H9 (cell line): ENCODE results near the gene TSC22D1. TPM values are rescaled to one million over a fixed set of nuclear protein-coding genes. Genes with fewer than 3 reads are reported as not detected.

ENCODE experiments used
- DNase-seq: peaks from one replicate; pipeline ENCODE4 v3.0.0-alpha.2; 2017
- H2AFZ ChIP-seq: one replicate; pipeline ENCODE4 v1.6.1; 2013; ENCODE audit warnings: mild to moderate bottlenecking, low read length, control low read depth, moderate library complexity
- H2AK5ac ChIP-seq: 2 replicates; pipeline ENCODE4 v1.6.1; 2013; ENCODE audit warnings: low read length, control low read depth, mixed read lengths; ENCODE audit not compliant: insufficient read length
- H2BK120ac ChIP-seq: one replicate; pipeline ENCODE4 v1.6.1; 2013; ENCODE audit warnings: low read depth, mild to moderate bottlenecking, low read length, control low read depth, inconsistent platforms; ENCODE audit not compliant: poor library complexity, severe bottlenecking
- H2BK12ac ChIP-seq: 2 replicates; pipeline ENCODE4 v1.6.1; 2013; ENCODE audit warnings: low read length, control low read depth, mixed read lengths, low read depth; ENCODE audit not compliant: insufficient read length
- H2BK15ac ChIP-seq: 2 replicates; pipeline ENCODE4 v1.6.1; 2013; ENCODE audit warnings: low read depth, low read length, control low read depth
- H2BK20ac ChIP-seq: one replicate; pipeline ENCODE4 v1.6.1; 2013; ENCODE audit warnings: low read depth, mild to moderate bottlenecking, low read length, control low read depth, inconsistent platforms; ENCODE audit not compliant: poor library complexity, severe bottlenecking
- H2BK5ac ChIP-seq: 2 replicates; pipeline ENCODE4 v1.6.1; 2013; ENCODE audit warnings: low read length, control low read depth, mixed read lengths; ENCODE audit not compliant: insufficient read length
- H3K14ac ChIP-seq: 2 replicates; pipeline ENCODE4 v1.6.1; 2013; ENCODE audit warnings: low read length, control low read depth; ENCODE audit not compliant: insufficient read depth
- H3K18ac ChIP-seq: 2 replicates; pipeline ENCODE4 v1.6.1; 2013; ENCODE audit warnings: low read depth, mild to moderate bottlenecking, mixed read lengths, low read length, control low read depth; ENCODE audit not compliant: insufficient read length
- H3K23ac ChIP-seq: 2 replicates; pipeline ENCODE4 v1.6.1; 2013; ENCODE audit warnings: low read length, control low read depth, mixed read lengths, low read depth; ENCODE audit not compliant: insufficient read length
- H3K23me2 ChIP-seq: 2 replicates; pipeline ENCODE4 v1.6.1; 2013; ENCODE audit warnings: low read depth, mild to moderate bottlenecking, mixed read lengths, low read length, control low read depth; ENCODE audit not compliant: insufficient read length, poor library complexity, severe bottlenecking
- H3K27ac ChIP-seq: 2 replicates; pipeline ENCODE4 v1.5.1; 2013; ENCODE audit warnings: low read length, control low read depth, mixed read lengths, low read depth; ENCODE audit not compliant: insufficient read length
- H3K27me3 ChIP-seq: 2 replicates; pipeline ENCODE4 v1.6.1; 2013; ENCODE audit warnings: low read length, control low read depth, inconsistent platforms; ENCODE audit not compliant: insufficient read depth
- H3K4ac ChIP-seq: 2 replicates; pipeline ENCODE4 v1.6.1; 2013; ENCODE audit warnings: low read depth, mild to moderate bottlenecking, control low read depth, inconsistent platforms, low read length, moderate library complexity
- H3K4me1 ChIP-seq: 2 replicates; pipeline ENCODE4 v1.6.1; 2013; ENCODE audit warnings: low read length, control low read depth, inconsistent platforms; ENCODE audit not compliant: insufficient read depth
- H3K4me2 ChIP-seq: 2 replicates; pipeline ENCODE4 v1.6.1; 2013; ENCODE audit warnings: low read length, control low read depth, mixed read lengths; ENCODE audit not compliant: insufficient read length, insufficient read depth
- H3K56ac ChIP-seq: 2 replicates; pipeline ENCODE4 v1.6.1; 2013; ENCODE audit warnings: low read depth, mild to moderate bottlenecking, mixed read lengths, low read length, control low read depth; ENCODE audit not compliant: insufficient read length
- H3K79me1 ChIP-seq: 2 replicates; pipeline ENCODE4 v1.6.1; 2013; ENCODE audit warnings: low read depth, mild to moderate bottlenecking, moderate library complexity, low read length, control low read depth, inconsistent platforms; ENCODE audit not compliant: insufficient read depth, poor library complexity, severe bottlenecking
- H3K79me2 ChIP-seq: 2 replicates; pipeline ENCODE4 v1.6.1; 2013; ENCODE audit warnings: low read length, control low read depth, inconsistent platforms; ENCODE audit not compliant: insufficient read depth
- H3K9ac ChIP-seq: 2 replicates; pipeline ENCODE4 v1.6.1; 2013; ENCODE audit warnings: low read length, control low read depth, mixed read lengths; ENCODE audit not compliant: insufficient read length; ENCODE audit errors: extremely low read depth
- H3K9me3 ChIP-seq: one replicate; pipeline ENCODE4 v1.6.1; 2013; ENCODE audit warnings: low read depth, low read length, inconsistent platforms; ENCODE audit not compliant: control insufficient read depth
- H3T11ph ChIP-seq: one replicate; pipeline ENCODE4 v1.6.1; 2013; ENCODE audit warnings: mild to moderate bottlenecking, low read length, control low read depth, inconsistent platforms
- H4K20me1 ChIP-seq: one replicate; pipeline ENCODE4 v1.6.1; 2013; ENCODE audit not compliant: control insufficient read depth, insufficient read length, insufficient read depth
- H4K5ac ChIP-seq: 2 replicates; pipeline ENCODE4 v1.6.1; 2013; ENCODE audit warnings: low read depth, mild to moderate bottlenecking, mixed read lengths, low read length, control low read depth; ENCODE audit not compliant: insufficient read length
- H4K8ac ChIP-seq: replicated peaks from 2 replicates; pipeline ENCODE4 v1.6.1; 2013; ENCODE audit warnings: low read length, control low read depth, mixed read lengths, low read depth; ENCODE audit not compliant: insufficient read length
- H4K91ac ChIP-seq: 2 replicates; pipeline ENCODE4 v1.6.1; 2013; ENCODE audit warnings: low read depth, mild to moderate bottlenecking, moderate library complexity, mixed read lengths, low read length, control low read depth; ENCODE audit not compliant: insufficient read length
- H3K27ac Mint-ChIP-seq, 3 experiments: 2 replicates in 2 of 3; 3 replicates in 1 of 3; pipeline ENCODE4 v1.8.0; 2020 to 2021; ENCODE audit warnings: mixed read lengths in 3 of 3, mild to moderate bottlenecking in 1 of 3, moderate library complexity in 1 of 3
- H3K27me3 Mint-ChIP-seq: 2 replicates; pipeline ENCODE4 v1.8.0; 2021; ENCODE audit warnings: low read depth, mild to moderate bottlenecking, moderate library complexity, mixed read lengths
- H3K36me3 Mint-ChIP-seq, 3 experiments: 2 replicates in 2 of 3; 3 replicates in 1 of 3; pipeline ENCODE4 v1.8.0; 2020 to 2021; ENCODE audit warnings: low read depth in 3 of 3, mixed read lengths in 3 of 3; ENCODE audit not compliant: insufficient read depth in 1 of 3
- H3K4me1 Mint-ChIP-seq, 2 experiments: 2 replicates each; pipeline ENCODE4 v1.8.0; 2020; ENCODE audit warnings: mixed read lengths in 2 of 2
- H3K4me3 Mint-ChIP-seq, 2 experiments: 2 replicates in 1 of 2; 3 replicates in 1 of 2; pipeline ENCODE4 v1.8.0; 2020 to 2021; ENCODE audit warnings: mild to moderate bottlenecking in 2 of 2, mixed read lengths in 2 of 2, moderate library complexity in 1 of 2
- H3K9me3 Mint-ChIP-seq, 2 experiments: 2 replicates in 1 of 2; 3 replicates in 1 of 2; pipeline ENCODE4 v1.8.0; 2020; ENCODE audit warnings: mild to moderate bottlenecking in 2 of 2, mixed read lengths in 2 of 2, moderate library complexity in 1 of 2
- WGBS: extraction: QIAGEN DNeasy Blood & Tissue Kit; methylation state at CpG from one replicate; pipeline ENCODE4 v1.1.7; 2013; ENCODE audit warnings: missing lambda C conversion rate, low lambda C conversion rate, mixed read lengths; ENCODE audit not compliant: insufficient read length; ENCODE audit errors: extremely low coverage; 5-methylcytosine and 5-hydroxymethylcytosine counted together
- total RNA-seq: library from RNA; stranded (reverse); gene quantifications from 2 replicates; pipeline ENCODE4 v1.2.1, GENCODE V29; 2021
- TF ChIP-seq, protein P1 (sequence below): fragments of 200-600 bp; sonication (generic); conservative IDR thresholded peaks from 3 replicates; pipeline ENCODE4 v1.8.0; 2021; ENCODE audit warnings: antibody characterized with exemption, mild to moderate bottlenecking

Gene TSC22D1
- total RNA-seq, 1 experiment from 2014 or later = 76.7 TPM

DNA sequence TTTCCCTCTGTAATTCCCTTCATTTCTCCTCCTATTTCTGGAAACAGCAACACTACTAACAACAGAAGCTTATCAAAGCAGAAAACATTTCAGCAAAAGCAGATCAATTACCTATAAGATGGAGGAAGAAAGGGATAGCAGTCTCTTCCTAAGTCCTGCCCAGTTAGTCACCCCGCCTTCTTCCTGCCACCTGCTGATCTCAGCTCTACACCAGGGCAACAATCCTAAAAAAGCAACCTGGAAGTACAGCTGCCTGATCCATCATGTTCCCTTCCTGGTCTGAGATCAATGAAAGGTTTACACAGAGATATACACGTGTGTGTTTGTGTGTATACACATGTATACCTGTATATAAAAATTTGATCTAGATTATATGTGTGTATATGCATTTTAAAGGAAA lies 59.4 kb downstream of the TSC22D1 start:
- no peak overlapping the region for H2BK15ac ChIP-seq
- no peak overlapping the region for H3K9ac ChIP-seq
- no peak overlapping the region for H3K27ac ChIP-seq
- no peaks in the 10 kb centered on the region for H4K20me1 ChIP-seq
- H3K18ac ChIP-seq = no peak overlapping the region
- no peak overlapping the region for H3K4ac ChIP-seq
- H3K56ac ChIP-seq = no peak overlapping the region
- no peak overlapping the region for H2BK12ac ChIP-seq
- Mint-ChIP-seq H3K4me1 (peaks cover 8 to 11% of the 10 kb centered on the region in 2 experiments), H3K27me3 (no peaks in the 10 kb centered on the region), H3K27ac (peak overlapping the region in 1 of 3 experiments; percentile 42; a peak in 1 of 7 replicates), H3K36me3 (peaks cover 6 to 19% (median 17%) of the 10 kb centered on the region in 3 experiments; a peak in 6 of 7 replicates), H3K9me3 (no peaks in the 10 kb centered on the region), H3K4me3 (no peak overlapping the region)
- H4K8ac ChIP-seq = no peak overlapping the region
- no peak overlapping the region for H2AK5ac ChIP-seq
- H3K4me1 ChIP-seq = no peaks in the 10 kb centered on the region
- no peak overlapping the region for H3T11ph ChIP-seq
- H4K91ac ChIP-seq = no peak overlapping the region
- H3K23me2 ChIP-seq = no peaks in the 10 kb centered on the region
- H3K79me1 ChIP-seq = no peaks in the 10 kb centered on the region
- H3K23ac ChIP-seq = no peak overlapping the region
- H3K9me3 ChIP-seq = no peaks in the 10 kb centered on the region
- no peak overlapping the region for H3K4me2 ChIP-seq
- WGBS = no CpG with 5 or more reads among the region's 2 CpGs
- no peak overlapping the region for H2BK5ac ChIP-seq
- H2BK20ac ChIP-seq = no peak overlapping the region
- no peak overlapping the region for H4K5ac ChIP-seq
- H2BK120ac ChIP-seq = no peak overlapping the region
- TF ChIP-seq, protein P1, sequence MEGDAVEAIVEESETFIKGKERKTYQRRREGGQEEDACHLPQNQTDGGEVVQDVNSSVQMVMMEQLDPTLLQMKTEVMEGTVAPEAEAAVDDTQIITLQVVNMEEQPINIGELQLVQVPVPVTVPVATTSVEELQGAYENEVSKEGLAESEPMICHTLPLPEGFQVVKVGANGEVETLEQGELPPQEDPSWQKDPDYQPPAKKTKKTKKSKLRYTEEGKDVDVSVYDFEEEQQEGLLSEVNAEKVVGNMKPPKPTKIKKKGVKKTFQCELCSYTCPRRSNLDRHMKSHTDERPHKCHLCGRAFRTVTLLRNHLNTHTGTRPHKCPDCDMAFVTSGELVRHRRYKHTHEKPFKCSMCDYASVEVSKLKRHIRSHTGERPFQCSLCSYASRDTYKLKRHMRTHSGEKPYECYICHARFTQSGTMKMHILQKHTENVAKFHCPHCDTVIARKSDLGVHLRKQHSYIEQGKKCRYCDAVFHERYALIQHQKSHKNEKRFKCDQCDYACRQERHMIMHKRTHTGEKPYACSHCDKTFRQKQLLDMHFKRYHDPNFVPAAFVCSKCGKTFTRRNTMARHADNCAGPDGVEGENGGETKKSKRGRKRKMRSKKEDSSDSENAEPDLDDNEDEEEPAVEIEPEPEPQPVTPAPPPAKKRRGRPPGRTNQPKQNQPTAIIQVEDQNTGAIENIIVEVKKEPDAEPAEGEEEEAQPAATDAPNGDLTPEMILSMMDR = no peak
- peak; percentile 48 for DNase-seq
- no peak overlapping the region for H3K14ac ChIP-seq
- no peaks in the 10 kb centered on the region for H3K27me3 ChIP-seq
- H3K79me2 ChIP-seq = no peaks in the 10 kb centered on the region
- H2AFZ ChIP-seq = no peak overlapping the region
